LNCAP (cell line): Measurements from ENCODE around the gene DYNC1I2.
A peak's percentile ranks its signal among the peaks of the same experiment; 100 is the strongest.

Source experiments
- TF ChIP-seq, protein P1 (sequence below): fragments of 450-650 bp; IDR thresholded peaks from 2 replicates; pipeline ENCODE4 v1.5.1; 2017; ENCODE audit warnings: mild to moderate bottlenecking

Gene DYNC1I2

DNA sequence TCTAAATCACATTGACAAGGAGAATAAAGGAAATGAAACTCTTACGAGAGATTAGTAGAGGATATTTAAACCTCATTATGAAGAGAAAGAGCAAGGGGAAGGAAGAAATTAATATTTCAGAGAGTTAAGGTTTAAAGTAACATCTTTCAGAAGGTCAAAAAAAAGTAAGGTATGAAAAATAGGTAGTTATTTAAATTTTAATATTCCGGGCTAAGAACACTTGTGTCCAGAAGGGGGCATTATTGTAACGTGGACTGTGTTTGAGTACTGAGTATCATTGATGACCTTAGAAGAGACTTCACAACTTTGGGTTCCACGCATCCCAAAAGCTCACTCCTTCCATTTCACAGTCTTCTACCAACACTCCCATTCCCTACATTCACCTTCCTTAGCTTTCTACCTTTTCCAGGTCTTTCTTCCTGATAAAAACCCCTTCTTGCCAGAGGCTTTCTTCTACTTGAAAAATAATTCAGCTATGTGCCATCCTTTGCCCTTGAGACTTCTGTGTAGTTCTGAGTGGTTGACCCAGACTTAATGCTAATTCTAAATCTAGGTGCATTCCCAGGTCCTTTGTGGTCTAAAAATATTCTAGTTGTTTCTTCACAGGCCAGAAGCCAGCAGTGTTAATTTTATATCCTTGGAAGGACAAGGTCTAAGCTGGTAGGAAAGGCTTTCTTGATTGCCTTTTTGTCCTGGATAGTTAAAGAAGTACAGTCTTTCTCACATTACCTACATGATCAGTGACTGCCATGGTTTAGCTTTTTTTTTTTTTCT, 16.5 kb downstream of the DYNC1I2 start:
- TF ChIP-seq, protein P1, sequence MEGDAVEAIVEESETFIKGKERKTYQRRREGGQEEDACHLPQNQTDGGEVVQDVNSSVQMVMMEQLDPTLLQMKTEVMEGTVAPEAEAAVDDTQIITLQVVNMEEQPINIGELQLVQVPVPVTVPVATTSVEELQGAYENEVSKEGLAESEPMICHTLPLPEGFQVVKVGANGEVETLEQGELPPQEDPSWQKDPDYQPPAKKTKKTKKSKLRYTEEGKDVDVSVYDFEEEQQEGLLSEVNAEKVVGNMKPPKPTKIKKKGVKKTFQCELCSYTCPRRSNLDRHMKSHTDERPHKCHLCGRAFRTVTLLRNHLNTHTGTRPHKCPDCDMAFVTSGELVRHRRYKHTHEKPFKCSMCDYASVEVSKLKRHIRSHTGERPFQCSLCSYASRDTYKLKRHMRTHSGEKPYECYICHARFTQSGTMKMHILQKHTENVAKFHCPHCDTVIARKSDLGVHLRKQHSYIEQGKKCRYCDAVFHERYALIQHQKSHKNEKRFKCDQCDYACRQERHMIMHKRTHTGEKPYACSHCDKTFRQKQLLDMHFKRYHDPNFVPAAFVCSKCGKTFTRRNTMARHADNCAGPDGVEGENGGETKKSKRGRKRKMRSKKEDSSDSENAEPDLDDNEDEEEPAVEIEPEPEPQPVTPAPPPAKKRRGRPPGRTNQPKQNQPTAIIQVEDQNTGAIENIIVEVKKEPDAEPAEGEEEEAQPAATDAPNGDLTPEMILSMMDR: peak; percentile 50; the same call in 1 of the 2 replicates

DNA sequence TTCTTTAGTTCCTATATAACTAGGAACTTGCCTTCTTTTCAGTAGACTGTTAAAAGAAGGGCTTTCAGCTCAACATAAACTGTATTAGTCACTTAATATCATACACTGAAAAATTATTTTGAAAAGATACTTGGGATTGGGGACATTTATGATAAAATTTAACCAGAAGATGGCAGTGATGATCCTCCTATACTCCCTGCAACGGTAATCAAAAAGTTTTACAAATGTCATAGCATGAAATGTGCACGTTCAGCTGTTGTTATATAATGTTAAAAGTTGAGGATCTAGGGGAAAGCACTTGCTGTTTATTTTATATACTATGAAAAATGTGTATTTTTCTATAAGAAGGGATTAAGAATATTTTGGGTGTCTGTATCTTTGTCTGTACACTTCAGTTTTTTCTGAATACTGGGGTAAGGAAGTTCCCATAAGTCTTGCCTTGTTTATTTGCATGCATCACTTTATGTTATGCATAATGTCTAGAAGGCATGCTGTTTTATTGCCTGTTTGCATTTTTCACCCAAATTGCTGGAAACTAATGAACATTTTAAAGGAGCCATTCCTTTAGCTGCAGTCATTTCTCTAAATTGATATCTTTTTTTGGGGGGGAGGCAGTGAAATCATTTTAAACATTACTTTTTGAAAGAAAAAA, 19.0 kb downstream of the DYNC1I2 start:
- TF ChIP-seq, protein P1: peak; percentile 34; the same call in 1 of the 2 replicates

DNA sequence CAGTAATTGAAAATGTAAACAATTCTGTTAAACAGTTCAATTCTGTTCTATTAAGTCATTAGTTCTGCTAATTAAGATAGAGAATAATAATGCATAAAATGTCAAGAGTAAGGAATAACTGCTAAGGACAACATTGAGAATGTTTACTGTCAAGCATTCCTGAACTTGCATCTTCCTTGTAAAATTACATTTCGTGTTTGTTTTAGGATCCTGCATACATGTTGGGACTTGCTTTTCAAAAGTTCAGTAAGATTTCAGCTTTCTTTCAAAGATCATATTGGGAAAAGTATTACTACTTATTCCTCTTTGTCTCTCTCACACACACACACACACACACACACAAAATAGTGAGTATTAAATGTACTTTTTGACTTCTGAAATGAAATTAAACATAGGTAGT, 20.5 kb downstream of the DYNC1I2 start:
- TF ChIP-seq, protein P1: no peak

DNA sequence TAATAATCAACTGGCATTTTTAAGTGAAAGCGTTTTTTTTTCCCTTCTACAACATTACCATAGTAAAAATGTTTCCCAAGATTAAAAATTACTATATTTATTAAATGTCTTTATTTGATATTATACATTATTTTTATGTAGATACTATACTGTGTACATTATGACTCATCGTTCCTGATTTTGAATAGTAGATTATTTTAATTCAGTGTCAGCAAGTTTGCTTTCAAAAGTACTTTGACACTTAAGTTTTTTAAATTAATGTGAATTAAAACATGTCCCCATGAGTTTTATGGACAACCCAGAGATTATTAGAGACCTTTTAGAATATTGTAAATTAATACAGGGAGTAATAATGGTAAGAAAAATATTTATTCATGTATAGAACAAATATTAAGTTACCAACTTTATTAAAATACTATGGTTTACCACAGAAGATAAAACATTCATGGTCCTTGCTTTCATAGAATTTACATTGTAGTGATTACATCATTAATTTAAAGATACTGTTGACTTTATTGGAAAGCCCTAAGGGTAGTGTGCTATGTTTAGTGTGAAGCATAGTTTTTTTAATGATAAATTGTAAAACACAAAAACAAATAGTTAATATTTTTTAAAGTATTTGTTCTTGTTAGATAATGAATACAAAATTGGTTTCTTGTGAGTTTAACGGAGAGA, 21.9 kb downstream of the DYNC1I2 start:
- TF ChIP-seq, protein P1: no peak

DNA sequence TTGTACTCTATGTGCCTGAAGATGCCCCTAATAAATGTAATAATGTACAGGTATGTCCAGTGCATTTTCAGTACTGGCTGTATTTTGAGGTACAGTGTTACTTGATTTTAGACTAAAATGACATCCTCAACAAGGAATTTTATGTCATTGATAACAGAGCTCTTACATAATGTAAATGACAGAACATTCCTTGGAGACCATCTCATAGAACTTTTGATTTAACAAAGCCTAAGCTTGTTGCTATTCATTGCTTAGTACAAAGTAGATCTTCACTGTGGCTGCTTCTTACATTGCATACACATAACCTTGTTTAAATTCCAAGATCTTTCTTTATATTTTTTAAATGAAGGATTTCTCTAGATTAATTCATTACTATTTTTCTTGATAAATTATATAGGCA, 24.1 kb downstream of the DYNC1I2 start:
- TF ChIP-seq, protein P1: no peak

DNA sequence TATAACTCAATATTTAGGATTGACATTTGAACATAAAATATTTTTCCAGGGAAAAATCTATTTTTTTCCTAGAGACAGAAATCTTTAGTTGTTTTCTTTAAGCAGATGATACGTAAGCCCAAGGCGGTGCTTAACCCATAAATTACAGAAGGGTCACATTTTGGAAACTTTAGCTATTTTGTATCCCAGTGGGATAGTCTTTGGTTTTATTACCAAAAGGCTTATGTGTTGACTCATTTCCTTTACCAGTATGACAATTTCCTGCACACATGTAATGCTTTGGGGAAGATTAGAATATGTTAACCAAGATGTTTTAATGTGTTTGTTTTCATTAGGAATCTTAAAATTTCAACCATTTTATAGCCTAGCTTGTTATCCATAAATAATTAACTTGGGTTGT, 24.8 kb downstream of the DYNC1I2 start:
- TF ChIP-seq, protein P1: no peak

DNA sequence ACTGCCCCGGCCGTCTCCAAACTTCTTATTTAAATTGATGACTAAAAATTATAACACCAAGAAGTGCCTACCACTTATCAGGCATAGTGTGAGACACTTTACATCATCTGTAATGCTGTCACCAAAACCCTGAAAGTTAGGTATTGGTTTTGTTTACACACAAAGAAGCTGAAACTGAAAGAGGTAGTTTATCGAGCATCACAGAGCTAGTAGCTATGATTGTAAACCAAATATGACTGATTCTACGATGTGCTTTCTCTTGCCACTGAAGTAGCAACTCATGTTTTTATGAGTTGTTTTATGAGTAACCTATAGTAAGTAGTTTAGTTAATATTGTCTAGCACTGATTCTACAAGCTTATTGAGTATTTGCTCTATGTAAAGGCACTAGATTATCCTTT, 31.5 kb downstream of the DYNC1I2 start:
- TF ChIP-seq, protein P1: no peak
